Middle frontal gyrus (tissue), 1 donor: ENCODE measurements around the gene GCM1.
"Not testable (repeated sequence)": the region's sequence is repeated elsewhere in the genome, so short reads cannot be mapped to it uniquely, and the experiment has no call there.

Experiments
- DNase-seq: peaks from one replicate; pipeline ENCODE4 v3.0.0-alpha.2; 2015; ENCODE audit warnings: low spot score; ENCODE audit errors: extremely low spot score

Gene GCM1, protein sequence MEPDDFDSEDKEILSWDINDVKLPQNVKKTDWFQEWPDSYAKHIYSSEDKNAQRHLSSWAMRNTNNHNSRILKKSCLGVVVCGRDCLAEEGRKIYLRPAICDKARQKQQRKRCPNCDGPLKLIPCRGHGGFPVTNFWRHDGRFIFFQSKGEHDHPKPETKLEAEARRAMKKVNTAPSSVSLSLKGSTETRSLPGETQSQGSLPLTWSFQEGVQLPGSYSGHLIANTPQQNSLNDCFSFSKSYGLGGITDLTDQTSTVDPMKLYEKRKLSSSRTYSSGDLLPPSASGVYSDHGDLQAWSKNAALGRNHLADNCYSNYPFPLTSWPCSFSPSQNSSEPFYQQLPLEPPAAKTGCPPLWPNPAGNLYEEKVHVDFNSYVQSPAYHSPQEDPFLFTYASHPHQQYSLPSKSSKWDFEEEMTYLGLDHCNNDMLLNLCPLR

DNA sequence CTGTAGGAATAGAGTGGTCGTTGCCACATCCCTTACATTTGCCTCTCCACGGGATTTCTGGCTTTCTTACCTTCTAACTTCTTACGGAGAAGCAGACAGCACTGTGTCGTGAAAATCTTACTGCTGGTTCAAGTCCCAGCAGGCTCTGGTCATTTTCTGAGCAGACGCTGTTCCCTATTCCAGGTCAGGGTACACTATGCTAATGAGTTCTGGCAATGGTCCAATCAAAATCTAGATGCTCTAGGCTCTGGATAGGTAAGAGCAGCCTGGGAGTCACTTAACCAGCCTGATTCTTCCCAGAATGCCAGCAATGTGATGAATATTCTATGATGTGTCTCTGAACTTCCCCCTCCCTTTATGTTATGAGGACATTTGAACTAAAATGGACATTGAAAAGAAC lies at the start of gene GCM1:
Gene GCM1 (minus strand): TSS at position 158 of the 400 bp plus-strand sequence. CDS start 3,209 bp downstream, outside the sequence.
- DNase-seq, result no peak

DNA sequence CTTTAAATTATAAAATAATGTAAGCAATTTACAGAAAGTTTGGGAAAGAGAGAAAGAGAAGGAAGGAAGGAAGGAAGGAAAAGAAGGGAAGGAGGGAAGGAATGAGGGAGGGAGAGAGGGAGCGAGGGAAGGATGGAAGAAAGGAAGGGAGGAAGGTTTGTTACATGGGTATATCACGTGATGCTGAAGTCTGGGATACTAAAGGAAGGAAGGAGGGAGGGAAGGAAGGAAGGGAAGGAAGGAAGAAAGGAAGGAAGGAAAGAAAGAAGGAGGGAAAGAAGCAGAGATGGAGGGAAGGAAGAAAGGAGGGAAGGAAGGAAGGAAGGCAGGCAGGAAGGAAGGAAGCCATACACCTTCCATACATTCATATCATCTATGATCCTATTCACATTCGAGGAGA lies 48.9 kb upstream of the GCM1 start:
- DNase-seq, result no peak

DNA sequence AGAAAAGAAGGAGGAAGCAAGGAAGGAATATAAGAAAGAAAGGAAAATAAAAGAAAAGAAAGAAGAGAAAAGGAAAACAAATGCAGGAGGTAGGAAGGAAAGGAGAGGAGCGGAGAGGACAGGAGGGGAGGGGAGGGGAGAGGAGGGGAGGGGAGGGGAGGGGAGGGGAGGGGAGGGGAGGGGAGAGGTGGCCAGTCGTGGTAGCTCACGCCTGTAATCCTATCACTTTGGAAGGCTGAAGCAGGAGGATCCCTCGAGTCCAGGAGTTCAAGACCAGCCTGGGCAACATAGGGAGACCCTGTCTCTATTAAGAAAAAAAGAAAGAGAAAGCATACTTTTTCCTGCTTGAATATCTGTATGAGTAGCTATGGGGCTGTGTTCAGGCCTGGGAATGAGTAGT lies 46.4 kb upstream of the GCM1 start:
- no peak for DNase-seq

DNA sequence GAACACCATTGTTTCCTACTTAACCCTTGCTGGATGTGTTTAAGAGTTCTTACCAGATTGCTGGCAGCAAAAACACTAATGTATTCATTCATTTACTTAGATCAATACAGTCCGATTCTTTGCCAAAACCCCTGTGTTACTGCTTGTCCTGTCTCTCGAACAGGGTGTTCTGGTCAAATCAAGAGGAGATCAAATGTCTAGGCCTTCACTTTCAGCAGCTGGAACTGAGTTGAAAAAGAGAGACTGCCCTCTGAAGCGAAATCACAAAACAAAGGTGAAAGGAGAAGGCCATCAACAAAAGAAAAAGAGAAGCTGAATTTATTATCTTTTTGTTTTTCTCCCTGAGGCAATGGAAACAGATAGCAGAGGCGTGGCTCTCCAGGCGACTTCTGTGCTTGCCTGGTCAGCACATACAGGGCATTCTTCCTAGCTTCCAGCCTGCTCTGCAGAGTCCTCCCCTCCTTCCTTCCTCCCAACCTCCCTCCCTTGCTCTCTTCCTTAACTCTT lies 44.1 kb upstream of the GCM1 start:
- DNase-seq, result no peak

DNA sequence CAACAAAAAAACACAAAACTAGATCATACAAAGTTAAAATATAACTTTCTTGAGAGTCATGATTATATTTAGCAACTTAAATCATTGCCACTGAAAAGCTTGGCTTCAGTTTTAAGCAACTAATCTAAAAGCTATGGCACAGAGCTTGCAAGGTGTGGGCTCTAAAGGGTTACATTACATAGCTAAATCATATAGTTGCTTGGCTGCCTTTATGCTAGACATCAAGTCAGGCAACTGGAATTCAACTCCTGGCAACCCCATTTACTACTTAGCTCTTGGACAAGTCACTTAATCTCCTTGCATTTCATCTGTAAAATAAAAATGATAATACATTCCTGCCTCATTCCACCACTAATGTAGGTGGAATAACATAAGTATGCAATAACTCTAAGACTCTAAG lies 40.9 kb upstream of the GCM1 start:
- DNase-seq, result no peak

DNA sequence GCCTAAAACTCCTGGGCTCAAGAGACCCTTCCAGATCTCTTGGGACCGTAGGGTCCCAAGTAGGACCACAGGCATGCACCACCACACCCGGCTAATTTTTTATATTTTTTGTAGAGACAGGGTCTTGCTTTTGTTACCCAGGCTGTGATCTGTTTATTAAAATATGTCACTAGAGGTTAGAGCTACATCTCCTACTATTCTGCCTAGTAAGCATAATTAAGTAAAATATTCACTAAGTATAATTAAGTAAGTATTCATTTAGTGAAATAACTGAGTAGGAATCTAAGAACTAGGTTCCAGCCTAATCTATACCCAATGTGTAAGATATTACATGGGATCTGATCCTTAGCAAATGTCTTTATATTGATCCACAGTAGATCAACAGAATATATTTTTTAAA lies 40.2 kb upstream of the GCM1 start:
- DNase-seq, result no peak

DNA sequence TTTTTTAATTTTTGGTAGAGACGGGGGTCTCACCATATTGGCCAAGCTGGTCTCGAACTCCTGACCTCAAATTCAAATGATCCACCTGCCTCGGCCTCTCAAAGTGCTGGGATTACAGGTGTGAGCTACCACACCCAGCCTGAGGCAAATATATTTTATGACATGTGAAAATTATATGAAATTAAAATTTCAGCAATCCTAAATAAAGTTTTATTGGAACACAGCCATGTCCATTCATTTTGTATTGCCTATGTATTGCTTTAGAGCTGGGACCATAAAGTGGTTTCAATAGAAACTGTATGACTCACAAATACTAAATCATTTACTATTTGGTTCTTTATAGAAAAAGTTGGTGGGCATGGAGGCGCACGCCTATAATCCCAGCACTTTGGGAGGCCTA lies 32.0 kb upstream of the GCM1 start:
- no peak for DNase-seq

DNA sequence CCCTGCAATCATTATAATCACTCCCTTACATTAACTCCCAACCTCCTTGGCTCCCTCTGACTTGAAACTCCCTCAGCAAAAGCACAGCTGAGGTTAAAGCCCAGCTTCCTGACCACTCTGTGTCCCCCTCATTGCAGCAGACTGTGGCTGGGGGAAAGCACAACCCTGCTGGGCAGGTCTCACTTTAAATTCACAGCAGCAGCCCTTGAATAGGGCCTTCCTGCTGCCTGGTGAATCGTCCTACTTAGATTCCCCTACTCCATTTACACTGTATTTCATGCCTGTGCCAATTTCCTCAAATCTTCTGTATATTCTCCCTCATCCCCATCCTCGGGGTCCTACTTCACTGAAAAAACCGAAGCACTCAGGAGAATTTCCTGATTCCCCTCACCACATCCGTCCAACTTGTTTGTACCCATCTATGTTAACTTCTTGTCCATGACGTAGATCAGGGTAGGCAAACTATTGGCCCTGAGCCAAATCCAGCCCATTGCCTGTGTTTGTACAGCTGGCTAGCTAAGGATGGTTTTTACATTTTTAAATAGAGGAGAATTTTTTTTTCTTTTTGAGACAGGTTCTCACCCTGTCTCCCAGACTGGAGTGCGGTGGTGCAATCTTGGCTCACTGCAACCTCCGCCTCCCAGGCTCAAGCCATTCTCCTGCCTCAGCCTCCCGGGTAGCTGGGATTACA lies 31.5 kb upstream of the GCM1 start:
- DNase-seq, result no peak

DNA sequence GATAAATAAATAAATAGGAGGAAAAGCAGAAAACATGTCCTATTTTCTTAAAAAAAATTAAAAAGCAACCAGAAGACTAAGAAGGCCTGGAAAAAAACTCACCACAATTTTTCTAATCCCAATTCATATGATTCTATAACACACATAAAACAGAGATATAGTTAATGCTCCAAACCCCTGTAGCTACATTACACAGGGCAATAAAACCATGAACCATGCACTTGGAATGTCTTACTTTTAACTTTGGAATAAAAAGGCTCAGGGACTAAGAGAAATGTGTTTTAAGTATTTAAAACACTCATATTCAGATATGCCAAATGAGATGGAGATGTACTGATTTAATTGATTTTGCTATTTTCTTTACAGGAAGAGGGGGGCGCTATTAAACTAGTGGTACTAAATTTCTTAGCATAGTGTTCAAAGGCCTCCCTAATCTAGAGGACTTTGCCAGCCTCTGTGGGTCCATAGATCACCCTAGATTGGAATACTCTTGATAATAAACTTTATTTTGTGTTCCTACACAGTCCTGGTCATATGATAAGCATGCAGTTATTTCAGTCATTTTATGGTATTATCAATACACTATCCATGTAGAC lies 30.3 kb upstream of the GCM1 start:
- DNase-seq, result no peak

DNA sequence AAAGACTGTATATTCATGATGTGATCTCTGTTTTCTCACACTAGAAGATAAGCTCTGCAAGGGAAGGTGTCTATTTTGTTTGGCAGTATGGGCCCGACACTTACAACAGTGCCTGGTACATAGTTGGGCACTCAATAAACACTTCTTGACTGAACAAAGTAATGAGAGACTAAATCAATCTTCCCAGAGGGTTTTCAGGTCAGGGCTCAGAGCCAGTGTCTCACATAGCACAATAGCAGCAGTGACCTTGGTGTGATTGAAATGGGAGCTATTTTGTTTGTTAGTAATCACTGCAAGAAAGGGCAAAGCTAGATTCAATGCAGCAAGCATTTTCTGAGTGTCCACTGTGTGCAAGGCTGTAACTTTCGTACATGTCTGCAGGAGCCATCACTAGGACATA lies 26.4 kb upstream of the GCM1 start:
- no peak for DNase-seq

DNA sequence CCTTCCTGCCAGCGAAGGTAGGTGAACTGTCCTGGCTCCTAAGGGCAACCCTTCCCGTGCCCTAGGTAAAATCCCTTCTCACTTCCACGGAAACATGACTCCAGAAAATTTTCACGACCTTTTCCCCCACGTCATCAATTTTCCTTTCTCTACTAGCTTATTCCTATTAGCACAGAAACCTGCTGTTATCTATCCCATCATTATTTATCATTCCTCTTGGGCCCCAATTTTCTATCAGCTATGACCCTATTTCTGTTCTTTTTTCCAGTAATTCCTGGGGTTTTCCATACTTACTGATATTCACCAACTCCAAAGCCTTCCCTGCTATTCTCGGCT lies 23.8 kb upstream of the GCM1 start:
- no peak for DNase-seq

DNA sequence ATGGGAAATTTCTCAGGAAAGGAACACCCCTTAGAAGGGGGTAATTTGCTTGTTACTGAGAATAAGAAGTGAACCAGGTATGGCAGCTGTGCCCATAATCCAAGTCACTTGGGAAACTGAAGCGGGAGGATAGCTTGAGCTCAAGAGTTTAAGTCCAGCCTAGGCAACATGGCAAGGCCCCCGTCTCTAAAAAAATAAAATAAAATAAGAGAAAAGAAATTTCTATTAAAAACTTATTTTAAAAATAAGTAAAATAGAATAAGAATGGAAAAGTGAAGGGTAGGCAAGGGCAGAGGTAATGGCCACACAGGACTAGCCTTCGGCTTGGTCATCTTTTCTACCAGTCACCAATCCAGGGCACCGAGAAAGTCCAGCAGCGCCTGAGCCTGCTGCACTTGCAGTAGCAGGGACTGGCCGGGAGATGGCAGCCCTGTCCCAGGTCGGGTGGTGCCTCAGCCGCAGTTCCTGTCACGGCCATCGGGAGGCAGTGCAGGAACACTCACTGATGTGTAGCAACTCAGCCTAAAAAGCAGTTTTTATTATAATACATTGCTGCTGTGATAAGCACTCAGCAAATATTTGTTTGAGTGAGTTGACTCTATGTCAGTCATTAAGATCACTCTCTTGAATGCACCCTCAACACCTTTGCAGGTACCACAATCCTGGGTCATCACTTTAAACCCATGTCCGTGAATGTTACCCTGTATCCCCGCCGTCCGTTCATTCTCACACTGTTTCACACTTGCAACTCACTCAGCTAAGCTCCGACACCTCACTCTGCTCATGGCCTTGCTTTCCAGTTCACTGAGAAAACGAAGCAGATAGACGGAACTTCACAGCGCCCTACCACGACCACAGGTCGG lies 23.2 kb upstream of the GCM1 start:
- DNase-seq, result peak; percentile 89

DNA sequence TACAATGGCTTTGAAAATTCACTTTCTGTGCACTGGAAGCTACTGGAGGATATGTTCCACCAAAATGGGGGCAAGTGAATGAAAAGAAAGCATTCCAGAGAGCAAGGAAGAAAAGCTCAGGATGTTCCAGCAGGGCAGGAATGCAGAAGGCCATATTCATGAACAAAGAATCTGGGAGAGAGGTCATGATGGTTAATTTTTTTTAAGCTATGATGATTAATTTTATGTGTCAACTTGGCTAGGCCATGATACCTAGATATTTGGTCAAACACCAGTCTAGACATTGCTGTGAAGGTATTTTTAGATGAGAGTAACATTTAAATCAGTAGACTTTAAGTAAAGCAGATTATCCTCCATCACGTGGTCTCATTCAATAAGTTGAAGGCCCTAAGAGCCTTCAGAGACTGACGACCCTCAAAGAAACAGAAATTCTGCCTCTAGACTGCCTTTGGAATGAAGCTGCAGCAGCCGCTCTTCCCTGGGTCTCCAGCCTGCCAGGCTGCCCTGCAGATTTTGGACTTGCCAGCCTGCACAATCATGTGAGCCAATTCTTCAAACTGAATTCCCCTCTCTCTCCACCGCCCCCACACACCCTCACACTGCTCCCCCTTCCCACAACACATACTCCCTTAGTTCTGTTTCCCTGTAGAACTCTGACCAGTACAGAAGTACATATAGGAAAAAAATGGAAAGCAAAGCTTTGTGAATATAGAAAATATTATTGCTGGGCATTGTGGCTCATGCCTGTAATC lies 20.1 kb upstream of the GCM1 start:
- DNase-seq, result no peak

DNA sequence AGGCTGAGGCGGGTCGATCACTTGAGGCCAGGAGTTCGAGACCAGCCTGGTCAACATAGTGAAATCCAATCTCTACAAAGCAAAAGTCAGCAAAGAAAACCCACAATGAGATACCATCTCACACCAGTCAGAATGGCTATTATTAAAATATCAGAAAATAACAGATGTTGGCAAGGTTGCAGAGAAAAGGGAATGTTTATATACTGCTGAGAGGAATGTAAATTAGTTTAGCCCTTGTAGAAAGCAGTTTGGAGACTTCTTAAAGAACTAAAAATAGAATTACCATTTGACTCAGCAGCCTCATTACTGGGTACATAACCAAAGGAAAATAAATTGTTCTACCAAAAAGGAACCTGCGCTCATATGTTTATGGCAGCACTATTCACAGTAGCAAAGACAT lies 16.7 kb upstream of the GCM1 start:
- no peak for DNase-seq

DNA sequence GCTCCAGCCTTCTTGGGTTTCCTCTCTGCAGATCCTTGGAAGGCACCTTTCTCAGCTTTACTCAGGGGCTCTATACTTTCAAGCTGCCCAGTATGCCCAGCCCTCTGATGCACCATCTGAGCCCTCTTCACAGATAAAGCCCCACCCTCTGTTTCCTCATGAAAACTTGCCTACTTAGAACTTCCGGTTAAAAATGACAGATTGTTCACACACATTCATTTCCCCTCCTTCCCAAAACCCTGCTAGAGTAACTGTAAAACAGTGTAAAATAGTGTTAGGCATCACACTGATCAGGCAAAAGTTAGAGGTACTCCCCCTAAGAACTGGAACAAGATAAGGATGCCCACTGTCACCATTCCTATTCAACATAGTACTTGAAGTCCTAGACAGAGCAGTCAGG lies 14.0 kb upstream of the GCM1 start:
- DNase-seq, result no peak

DNA sequence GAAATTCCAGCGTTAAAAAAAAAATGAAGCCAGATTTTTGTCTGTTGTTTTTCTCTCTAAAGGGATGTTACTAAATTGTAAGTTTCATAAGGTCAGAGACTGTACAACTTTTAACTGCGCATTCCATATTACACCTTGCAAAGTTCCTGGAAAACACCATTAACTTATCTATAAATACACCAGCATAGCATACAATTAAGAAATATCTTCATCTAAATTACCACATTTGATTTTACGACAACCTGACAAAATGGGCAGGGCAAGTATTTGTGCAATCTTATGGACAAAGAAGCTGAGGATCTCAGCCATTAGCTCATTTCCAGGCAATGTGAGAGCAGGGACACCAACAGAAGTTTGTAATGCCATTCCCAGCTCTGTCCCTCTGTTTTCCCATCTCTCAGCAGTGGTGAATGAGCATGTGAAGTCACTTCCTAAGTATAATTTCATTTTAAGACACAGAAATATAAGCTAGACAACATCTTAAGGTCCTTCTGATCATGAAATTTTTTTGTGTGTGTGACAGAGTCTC lies 12.9 kb upstream of the GCM1 start:
- DNase-seq, result no peak

DNA sequence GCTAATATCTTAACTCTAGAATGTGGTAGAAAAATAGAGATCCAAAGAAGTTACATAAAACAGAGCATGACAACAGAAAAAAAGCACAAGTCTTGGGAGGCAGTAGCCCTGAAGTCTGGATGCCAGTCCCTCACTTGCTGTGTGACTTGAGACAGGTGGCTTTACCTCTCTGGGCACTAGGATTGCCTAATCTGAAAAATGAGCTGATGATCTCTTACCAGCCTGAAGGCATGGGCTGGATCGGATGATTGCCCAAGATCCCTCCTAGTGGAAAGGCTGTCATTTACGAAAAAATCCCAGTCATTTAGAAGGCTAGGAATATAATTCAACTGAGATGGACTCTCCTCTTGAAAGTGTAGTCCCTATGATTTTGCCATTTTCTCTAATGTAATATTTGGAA lies 10.9 kb upstream of the GCM1 start:
- DNase-seq, result no peak

DNA sequence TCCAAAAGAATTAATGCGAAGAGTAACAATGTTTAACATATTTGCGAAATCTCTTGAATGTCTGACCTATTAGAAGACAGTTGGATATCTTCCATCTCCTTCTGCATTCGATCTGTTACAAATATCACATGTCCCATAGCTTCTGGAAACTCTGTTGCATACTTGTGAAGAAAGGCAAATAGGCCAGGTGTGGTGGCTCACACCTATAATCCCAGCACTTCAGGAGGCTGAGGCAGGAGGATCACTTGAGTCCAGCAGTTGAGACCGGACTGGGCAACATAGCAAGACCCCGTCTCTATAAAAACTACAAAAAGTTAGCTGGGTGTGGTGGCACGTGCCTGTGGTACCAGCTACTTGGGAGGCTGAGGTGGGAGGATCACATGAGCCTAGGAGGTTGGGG lies 9.4 kb upstream of the GCM1 start:
- DNase-seq, result not testable (repeated sequence)

DNA sequence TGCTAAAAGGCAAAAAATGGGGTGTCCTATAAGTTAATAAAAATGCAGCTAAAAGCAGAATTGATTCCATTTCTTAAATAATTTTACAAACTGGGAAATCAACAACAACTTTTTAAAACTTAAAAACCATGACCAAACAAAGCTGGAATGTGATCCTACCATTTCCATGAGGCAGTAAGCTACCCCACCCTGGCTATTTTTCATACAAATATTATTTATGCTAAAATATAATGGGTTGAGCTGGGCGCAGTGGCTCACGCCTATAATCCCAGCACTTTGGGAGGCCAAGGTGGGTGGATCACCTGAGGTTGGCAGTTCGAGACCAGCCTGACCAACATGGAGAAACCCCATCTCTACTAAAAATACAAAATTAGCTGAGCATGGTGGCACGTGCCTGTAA lies 6.6 kb upstream of the GCM1 start:
- not testable (repeated sequence) for DNase-seq

DNA sequence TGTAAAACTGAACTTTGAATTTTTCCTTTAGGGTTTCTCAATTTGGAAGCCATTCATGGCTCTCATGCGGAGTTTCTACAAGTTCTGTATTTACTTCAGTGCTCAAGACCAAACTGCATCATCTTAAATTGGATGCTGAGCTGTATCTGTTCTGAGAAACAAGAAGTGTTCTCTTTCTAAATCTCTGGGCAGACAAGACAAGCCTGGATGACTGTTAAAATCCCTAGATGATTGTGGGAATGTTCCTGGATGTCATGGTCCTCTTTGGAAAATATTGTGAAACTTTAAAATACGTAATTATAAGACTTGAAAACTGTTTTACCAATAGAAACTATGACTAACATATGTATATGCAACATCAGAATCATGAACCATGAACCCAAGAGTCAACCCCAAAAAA lies 6.2 kb upstream of the GCM1 start:
- DNase-seq, result no peak

DNA sequence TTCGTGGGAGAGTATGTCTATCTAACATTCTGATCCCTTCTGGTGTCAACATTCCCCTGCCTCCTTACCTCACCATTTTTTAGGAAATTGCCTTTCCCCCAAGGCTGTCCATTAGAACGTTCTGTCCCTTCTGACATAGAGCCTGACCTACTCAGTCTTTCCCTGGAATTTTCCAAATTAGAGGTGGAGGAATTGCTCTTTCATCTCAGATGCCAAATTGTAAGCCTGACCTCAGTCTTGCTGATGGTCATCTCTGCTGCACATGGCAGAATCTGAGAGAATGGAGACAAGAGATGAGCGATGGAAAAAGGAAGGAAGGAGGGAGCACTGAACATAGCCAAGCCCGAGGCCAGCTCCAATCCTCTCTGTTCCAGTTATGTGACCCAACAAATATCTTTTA lies 5.4 kb upstream of the GCM1 start:
- DNase-seq, result no peak
